ENCODE results near the gene ZNF746. TPM values are rescaled to one million over a fixed set of nuclear protein-coding genes. Genes with fewer than 3 reads are reported as not detected.
A peak's percentile ranks its signal among the peaks of the same experiment; 100 is the strongest.

ZNF746 gene
- total RNA-seq, 1 donor: 22.1 TPM

DNA sequence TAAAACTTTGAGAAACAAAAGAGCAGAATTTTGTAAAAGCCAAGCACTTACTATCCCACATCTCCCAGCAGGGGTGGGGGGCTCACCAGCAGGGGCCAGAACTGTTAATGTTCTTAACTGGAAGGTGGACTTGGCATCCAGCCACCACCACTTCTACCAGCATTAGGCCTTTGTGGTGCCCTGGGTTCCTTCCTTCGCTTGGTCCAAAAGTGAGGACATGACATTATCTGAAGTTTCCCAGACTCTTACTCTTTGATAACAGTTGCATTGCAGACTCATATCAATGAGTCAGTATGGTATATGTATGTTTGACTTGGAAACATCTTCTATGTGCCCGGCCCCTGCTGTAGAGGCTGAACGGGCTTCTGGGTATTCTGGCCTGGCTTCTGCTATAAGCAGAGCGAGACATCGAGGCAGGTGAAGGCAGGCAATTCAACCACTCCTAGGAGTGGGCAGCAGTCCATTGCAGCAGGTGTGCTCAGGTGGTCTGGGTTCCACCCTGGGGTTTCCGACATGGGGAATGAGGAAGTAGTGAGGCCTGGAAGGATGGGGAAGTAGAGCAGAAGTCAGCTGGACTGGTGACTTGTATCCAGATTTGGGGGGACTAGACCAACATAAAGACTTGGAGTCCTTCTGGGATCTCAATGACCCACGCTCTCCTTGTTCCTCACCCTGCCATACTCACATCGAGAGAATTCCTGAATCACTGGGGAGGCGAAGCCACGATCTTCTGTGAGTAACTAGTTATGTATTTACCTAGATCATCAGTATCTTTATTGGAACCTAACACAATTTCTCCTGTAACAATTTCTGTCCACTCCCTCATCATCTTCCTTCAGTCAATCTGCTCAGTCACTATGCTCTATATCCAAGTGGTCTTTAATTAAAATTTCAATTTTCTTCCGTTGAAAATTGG, 40.8 kb downstream of the ZNF746 start:
- H4K20me1 ChIP-seq (ENCODE audit: insufficient read depth, low read length): peaks cover 23% of the 10 kb centered on the region
- H3K27me3 ChIP-seq (ENCODE audit: insufficient read depth, low read length): no peaks in the 10 kb centered on the region
- DNase-seq (ENCODE audit: insufficient read length, low spot score, missing footprints): no peak
- TF ChIP-seq CTCF (IDR thresholded peaks at IDR 0.05; ENCODE audit: extremely low read depth, low read depth, low read length): no peak
- H3K4me2 ChIP-seq (ENCODE audit: insufficient read depth, low read length): no peak overlapping the region
- H3K79me2 ChIP-seq (ENCODE audit: insufficient read depth, low read length): peaks cover 47% of the 10 kb centered on the region
- no peak overlapping the region for H3K4me3 ChIP-seq (ENCODE audit: insufficient read depth, low read length)
- H3K9me3 ChIP-seq (ENCODE audit: low read depth, low read length): no peaks in the 10 kb centered on the region
- H3K4me1 ChIP-seq (ENCODE audit: insufficient read depth, low read length): peaks cover 19% of the 10 kb centered on the region
- H3K36me3 ChIP-seq (ENCODE audit: insufficient read depth, low read length): peaks cover 31% of the 10 kb centered on the region
- peak overlapping the region; percentile 29 for H3K27ac ChIP-seq (ENCODE audit: low read depth, low read length)
- no peak overlapping the region for H2AFZ ChIP-seq (ENCODE audit: low read length)

DNA sequence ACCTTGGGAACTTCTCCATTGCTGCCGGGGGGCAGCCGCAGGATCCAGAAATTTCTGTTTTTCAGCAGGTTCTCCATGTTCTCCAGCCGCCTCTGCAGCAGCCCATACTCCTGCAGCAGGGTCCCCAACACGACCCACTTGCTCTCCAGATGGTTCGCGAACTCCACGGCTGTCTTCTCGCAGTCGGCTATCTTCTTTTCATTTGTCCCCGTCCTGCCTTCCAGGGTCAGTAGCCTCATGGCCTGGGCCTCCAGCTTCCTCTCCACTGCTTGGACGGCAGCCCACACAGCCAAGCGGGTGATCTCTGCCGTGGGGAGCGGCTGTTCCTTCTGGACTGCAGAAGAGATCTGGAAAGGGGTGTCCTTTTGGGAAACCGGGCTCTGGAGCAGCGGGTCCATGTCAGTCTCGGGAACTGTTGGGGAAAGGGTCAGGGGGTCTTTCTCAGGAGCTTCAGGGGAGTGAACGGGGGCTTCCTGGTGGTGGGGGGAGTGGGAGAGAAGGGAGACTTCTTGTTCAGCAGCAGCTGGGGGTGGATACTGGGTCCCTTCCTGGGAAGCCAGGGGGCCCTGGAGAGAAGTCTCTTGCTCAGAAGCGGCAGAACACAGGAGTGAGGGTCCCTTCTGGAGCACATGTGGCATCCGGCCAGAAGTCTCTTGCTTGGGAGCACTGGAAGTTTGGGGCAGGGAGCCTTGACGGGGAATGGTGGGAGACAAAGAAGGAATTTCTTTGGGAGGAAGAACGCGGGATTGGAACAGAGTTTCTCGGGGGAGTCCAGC, 42.2 kb downstream of the ZNF746 start:
- Histone ChIP-seq H4K20me1 (ENCODE audit: insufficient read depth, low read length) (peaks cover 23% of the 10 kb centered on the region), H3K27me3 (ENCODE audit: insufficient read depth, low read length) (no peaks in the 10 kb centered on the region), H2AFZ (ENCODE audit: low read length) (no peak overlapping the region), H3K27ac (ENCODE audit: low read depth, low read length) (no peak overlapping the region), H3K36me3 (ENCODE audit: insufficient read depth, low read length) (peaks cover 42% of the 10 kb centered on the region), H3K4me1 (ENCODE audit: insufficient read depth, low read length) (peaks cover 19% of the 10 kb centered on the region), H3K9me3 (ENCODE audit: low read depth, low read length) (no peaks in the 10 kb centered on the region), H3K4me3 (ENCODE audit: insufficient read depth, low read length) (no peak overlapping the region), H3K4me2 (ENCODE audit: insufficient read depth, low read length) (no peak overlapping the region), H3K79me2 (ENCODE audit: insufficient read depth, low read length) (peaks cover 47% of the 10 kb centered on the region)
- no peak for DNase-seq (ENCODE audit: insufficient read length, low spot score, missing footprints)
- TF ChIP-seq CTCF (IDR thresholded peaks at IDR 0.05; ENCODE audit: extremely low read depth, low read depth, low read length): no peak

GRCh38 chr7:149454750-149455149, 42.9 kb downstream of the ZNF746 start:
- Histone ChIP-seq H3K4me1 (ENCODE audit: insufficient read depth, low read length) (peaks cover 19% of the 10 kb centered on the region), H3K9me3 (ENCODE audit: low read depth, low read length) (no peaks in the 10 kb centered on the region), H3K4me3 (ENCODE audit: insufficient read depth, low read length) (no peak overlapping the region), H2AFZ (ENCODE audit: low read length) (no peak overlapping the region), H3K27me3 (ENCODE audit: insufficient read depth, low read length) (no peaks in the 10 kb centered on the region), H3K36me3 (ENCODE audit: insufficient read depth, low read length) (peaks cover 48% of the 10 kb centered on the region), H3K27ac (ENCODE audit: low read depth, low read length) (no peak overlapping the region), H3K79me2 (ENCODE audit: insufficient read depth, low read length) (peaks cover 45% of the 10 kb centered on the region), H3K4me2 (ENCODE audit: insufficient read depth, low read length) (no peak overlapping the region), H4K20me1 (ENCODE audit: insufficient read depth, low read length) (peaks cover 23% of the 10 kb centered on the region)
- DNase-seq (ENCODE audit: insufficient read length, low spot score, missing footprints): no peak
- no peak for TF ChIP-seq CTCF (IDR thresholded peaks at IDR 0.05; ENCODE audit: extremely low read depth, low read depth, low read length)

DNA sequence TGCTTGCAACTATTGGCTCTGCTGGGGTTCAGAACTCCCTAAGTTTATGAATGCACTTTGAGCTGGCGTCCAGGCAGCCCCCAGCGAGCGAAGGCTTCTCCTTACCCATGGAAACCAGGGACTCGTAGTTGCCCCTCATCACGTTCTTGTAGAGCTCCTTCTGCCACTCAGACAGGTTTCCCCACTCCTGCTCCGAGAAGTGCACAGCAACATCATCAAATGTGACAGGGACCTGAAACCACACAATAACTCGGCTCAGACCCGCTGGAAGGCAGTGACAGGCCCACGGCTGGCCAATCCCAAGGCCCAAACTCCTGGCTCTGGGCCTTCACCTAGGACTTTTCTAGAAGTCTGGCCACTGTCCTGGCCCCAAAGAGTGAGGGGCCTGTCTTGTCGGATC, 43.6 kb downstream of the ZNF746 start:
- DNase-seq (ENCODE audit: insufficient read length, low spot score, missing footprints): no peak
- Histone ChIP-seq H3K4me3 (ENCODE audit: insufficient read depth, low read length) (no peak overlapping the region), H3K79me2 (ENCODE audit: insufficient read depth, low read length) (peaks cover 38% of the 10 kb centered on the region), H3K4me2 (ENCODE audit: insufficient read depth, low read length) (no peak overlapping the region), H3K9me3 (ENCODE audit: low read depth, low read length) (no peaks in the 10 kb centered on the region), H3K27ac (ENCODE audit: low read depth, low read length) (no peak overlapping the region), H3K36me3 (ENCODE audit: insufficient read depth, low read length) (peaks cover 55% of the 10 kb centered on the region), H3K4me1 (ENCODE audit: insufficient read depth, low read length) (peaks cover 16% of the 10 kb centered on the region), H4K20me1 (ENCODE audit: insufficient read depth, low read length) (peaks cover 20% of the 10 kb centered on the region), H3K27me3 (ENCODE audit: insufficient read depth, low read length) (no peaks in the 10 kb centered on the region), H2AFZ (ENCODE audit: low read length) (no peak overlapping the region)
- TF ChIP-seq CTCF (IDR thresholded peaks at IDR 0.05; ENCODE audit: extremely low read depth, low read depth, low read length): no peak
